A172 (cell line): Measurements from ENCODE around the gene CYP19A1. TPM values are rescaled to one million over a fixed set of nuclear protein-coding genes. Genes with fewer than 3 reads are reported as not detected.

Experiments
- DNase-seq: peaks from one replicate; pipeline ENCODE4 v3.0.0-alpha.2; 2015; ENCODE audit warnings: low spot score
- total RNA-seq: library from RNA; depleted of rRNA; stranded (reverse); fragments of >200 nt; shearing (Covaris generic); gene quantifications from 2 replicates; pipeline ENCODE4 v1.2.3, GENCODE V29; 2014

The CYP19A1 gene
- total RNA-seq, 1 experiment from 2014 or later = not detected

DNA sequence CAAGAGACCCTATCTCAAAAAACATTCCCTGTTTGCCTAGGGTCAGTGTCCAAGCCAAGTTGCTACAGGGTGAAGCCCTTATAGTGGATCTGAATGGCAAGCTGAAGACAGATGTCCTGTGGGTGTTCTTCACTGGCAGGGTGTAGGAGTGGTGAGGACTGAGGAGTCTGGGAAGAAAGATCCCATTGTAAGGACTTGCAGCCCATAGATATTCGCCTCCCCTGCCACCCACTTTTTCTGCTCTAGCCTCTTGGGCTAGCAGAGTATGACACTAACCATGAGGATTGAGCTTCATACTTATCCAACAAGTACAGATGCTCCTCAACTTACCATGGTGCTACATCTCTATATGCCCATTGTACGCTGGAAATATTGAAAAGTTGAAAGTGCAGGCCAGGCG lies 13.2 kb downstream of the CYP19A1 start:
- DNase-seq = no peak

DNA sequence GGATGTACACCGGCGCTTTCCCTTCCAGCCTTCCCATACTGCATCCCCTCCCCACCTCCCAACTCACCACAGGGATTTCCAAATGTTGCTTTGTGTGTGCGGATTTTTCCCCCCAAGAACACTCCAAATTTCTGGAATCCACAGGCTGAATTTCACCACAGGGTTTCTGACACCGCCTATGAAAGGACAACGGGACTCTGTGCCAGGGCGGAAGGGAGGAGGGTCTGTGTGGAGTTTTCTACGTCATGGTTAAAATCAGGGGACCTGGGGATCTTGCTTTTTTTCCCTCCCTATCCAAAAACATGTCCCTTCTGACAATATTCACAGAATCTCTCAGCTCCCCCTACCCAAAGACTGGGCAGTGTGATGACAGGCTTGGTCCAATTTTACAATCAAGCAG lies 14.6 kb downstream of the CYP19A1 start:
- DNase-seq = no peak

DNA sequence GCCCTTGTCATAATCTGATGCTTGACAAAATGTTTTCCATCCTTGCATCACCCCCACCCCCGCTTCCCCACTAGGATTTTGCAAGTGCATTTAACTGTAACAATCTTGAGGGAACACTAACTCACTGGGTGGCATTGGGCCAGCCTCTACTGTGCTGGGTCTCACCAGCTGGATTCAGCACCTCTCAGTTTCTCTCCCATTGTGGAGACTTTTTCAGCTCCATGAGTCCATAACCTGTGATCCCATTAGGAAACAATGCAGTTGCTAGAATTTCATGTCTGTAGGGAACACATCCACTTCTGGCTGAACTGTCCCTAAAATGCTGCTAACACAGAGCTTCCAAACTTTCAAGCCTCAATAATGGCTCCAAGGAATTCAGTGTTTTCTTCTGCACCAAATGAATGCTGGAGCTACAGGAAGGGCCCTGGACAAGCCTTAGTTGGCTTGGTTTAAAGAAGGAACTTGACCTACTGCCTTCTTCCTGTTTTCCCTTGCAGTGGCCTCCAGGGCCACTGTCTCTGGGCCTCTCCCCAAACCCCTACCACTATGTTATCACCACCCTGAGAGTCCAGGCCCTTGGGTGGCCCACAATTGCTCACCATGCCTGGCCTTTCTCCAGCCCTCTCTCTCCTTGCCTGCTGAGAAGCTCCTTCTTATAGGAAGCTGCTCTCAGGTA lies 15.6 kb downstream of the CYP19A1 start:
- no peak for DNase-seq

DNA sequence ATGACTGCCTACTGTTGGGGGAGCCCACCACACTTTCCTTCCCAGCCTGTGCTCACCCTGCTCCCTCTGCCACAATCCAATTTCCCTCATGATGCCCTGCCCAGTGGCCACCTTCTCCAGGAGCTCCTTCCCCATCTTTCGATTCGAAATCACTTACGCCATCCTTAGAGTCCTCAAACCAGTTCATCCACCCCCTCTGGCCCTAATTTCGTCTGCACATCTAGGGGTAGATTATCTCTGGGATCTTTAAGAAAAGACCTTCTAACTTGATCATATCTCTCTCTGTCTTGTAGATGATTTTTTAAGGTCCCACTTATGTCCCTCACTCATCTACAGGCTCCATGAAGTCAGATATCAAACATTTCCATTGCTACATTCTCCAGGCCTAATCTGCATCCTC lies 17.1 kb downstream of the CYP19A1 start:
- DNase-seq = no peak

DNA sequence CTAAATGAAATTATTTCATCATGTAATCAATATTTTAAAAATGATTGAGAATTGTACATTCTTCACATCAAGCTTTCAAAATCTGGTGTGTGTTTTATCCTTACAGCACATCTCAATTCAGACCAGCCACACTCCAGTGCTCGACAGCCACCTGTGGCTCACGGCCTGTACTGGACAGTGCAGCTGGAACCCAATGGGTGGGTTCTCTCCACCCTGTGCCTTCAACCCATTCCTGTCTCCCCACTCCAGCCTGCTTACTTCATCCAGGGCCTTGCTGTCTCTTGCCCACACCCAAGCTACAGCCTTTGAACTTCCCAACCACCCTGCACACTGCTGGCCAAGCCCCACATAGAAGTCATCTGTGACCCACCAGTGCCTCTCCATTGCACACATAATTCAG lies 17.6 kb downstream of the CYP19A1 start:
- no peak for DNase-seq

DNA sequence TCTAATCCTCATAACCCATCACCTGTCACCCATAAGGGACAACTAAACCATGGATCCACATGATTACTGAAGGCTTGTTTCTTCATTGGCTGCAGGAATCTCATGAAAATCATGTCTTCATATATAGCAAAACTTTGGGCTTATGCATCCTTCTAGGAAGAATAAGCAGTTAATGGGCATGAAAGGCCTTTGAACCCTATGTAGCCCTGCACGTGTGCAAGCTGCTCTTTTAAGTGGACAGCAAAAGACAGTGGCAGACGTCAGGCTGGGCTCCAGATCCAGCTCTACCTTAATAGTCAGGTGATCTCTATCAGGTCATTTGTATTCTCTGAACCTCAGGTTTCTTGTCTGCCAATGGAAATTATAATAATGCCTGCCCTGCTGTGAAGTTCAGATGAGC lies 18.9 kb downstream of the CYP19A1 start:
- DNase-seq = no peak

DNA sequence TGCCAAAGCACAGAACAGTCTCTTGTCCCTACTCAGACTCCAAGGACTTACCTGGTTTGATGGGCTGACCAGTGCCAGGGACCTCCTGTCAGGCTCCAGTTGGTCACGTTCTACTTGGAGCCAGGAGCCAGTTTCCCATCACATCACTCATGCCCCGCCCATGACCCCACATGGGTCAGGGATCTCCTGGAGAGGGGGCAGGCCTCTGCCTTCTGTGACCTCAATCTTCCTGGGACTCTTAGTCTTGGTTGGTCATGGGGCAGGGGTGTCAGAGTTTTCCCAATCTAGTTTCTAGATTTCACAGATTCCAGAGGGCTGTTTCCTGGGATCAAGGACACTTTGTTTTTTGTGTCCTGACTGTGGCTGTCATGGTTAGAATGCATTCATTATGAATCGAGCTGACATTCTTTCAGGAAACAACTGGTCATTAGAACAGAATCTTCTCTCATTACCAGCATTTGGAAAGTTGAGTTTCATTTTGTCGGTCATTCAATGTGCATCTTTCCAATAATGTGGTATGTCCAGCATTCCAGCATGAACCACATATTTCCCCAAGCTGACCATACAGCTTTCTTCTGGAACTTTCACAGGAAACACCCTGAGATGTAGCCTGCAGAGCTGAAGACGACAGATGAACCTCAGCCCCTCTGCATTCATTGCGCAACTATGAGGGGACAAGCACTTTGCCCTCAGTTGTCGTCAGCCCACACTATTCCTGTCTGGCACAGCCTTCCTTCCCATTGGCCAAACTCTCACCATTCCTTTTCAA lies 19.8 kb downstream of the CYP19A1 start:
- no peak for DNase-seq

DNA sequence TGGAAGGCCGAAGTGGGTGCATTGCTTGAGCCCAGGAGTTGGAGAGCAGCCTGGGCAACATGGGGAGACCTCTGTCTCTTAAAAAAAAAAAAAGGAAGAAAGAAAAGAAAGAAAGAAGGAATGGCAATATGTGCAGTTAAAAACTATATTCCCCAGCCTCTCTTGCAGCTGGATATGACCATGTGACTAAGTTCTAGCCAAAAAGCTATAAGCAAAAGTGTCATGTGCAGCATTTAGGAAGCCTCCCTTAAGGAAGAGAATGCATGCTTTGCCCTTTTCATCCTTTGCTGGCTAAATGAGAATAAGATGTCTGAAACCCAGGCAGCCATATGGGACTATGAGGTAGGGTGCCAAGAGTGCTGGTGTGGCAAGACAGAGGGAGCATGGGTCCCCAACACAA lies 21.8 kb downstream of the CYP19A1 start:
- no peak for DNase-seq

DNA sequence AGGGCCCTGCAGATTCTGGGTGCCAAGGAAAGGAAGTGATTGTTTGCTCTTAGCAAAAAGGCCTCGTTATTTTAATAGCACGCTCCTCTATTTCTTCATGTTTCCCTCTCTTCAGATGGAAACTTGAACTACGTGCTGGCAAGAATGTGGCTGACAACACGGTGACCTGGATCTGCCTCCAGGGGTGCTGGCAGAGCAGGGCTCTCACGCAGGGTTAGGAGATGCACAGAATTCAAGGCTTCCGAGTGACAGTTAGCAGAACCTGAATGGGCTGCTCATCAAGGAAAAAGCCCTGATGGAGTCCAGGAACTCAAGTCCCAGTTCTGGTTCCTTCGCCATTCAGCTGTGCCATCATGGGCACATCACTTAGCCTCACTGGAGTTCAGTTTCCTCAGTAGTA lies 22.7 kb downstream of the CYP19A1 start:
- DNase-seq = no peak

DNA sequence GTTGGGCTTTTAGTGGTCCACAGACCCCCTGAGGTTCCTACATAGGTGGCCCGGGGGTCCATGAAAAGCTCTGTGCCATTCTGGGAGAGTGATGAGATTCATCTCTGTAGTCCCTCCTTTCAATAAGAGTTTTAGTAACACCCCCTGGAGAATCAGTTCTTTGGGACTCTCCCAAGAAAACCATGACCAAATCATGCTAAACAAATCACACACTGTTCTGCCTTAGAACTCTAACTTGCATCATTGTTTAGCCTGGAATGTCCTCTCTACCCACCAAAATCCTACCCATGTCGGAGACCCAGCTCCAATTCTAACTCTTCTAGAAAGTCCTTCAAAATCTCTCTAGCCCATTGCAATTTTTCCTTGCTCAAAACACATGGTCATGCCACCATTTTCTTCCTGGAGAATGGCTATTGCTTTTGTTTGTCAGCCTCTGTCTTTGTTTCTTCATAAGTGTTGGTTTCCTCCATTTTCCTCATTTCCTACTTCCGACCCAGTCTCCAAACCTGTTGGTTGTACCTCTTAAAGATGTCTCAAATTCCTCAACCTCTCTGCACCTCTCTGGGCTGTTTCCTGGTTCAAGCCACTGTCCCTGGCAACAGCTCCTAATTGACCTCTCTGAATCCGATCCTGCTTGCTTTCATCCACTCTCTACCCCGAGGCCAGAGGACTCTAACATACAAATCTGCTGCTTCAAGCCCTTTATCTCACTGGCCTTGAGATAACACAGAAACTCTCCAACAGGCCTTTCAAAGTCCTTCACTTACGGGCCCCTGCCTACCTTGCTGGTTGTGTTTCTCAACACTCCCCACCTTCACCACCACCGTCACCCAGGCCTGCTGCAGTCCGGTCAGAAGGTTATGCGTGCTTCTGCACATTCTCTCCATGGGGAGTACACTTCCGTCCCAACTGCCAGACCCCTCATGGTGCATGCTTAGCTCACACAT lies 23.7 kb downstream of the CYP19A1 start:
- DNase-seq = no peak

DNA sequence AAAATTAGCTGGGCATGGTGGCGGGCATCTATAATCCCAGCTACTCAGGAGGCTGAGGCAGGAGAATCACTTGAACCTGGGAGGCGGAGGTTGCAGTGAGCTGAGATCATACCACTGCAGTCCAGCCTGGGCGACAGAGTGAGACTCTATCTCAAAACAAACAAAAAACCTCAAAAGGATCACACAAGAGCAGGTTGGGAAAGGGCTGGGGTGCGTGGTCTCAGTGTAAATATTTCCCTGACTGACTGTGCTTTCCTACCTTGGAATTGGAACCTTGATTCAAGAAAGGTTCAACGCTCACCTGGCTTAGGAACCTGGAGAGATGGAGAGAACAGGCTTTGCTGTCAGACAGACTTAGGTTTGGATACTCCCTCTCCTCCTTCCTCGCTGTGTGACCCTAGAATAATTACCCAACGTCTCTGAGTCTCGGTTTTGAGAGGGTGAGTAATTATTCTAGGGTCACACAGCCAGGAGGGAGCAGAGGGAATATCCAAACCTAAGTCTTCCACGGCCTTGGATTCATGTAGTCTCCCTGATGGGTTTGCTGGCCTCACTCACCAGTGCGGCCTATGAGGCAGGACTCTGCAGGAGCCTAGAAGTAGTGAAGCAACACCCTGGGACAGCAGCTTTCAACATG lies 24.6 kb downstream of the CYP19A1 start:
- no peak for DNase-seq

DNA sequence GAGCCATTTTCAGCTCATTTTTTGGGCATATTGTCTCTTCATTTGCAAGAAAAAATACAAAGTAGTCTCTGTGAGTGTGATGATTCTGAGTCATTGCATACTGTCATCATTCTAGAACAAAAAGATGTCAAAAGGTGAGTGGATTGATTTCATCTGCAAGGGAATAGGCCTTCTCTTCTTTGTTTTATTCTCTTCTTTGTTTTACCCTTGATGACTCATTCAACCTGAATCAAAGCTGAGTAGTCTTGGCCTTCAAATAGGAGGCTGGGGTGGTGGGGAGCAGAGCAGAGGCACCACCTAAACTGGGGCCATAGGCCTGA lies 25.4 kb downstream of the CYP19A1 start:
- peak; percentile 33 for DNase-seq

DNA sequence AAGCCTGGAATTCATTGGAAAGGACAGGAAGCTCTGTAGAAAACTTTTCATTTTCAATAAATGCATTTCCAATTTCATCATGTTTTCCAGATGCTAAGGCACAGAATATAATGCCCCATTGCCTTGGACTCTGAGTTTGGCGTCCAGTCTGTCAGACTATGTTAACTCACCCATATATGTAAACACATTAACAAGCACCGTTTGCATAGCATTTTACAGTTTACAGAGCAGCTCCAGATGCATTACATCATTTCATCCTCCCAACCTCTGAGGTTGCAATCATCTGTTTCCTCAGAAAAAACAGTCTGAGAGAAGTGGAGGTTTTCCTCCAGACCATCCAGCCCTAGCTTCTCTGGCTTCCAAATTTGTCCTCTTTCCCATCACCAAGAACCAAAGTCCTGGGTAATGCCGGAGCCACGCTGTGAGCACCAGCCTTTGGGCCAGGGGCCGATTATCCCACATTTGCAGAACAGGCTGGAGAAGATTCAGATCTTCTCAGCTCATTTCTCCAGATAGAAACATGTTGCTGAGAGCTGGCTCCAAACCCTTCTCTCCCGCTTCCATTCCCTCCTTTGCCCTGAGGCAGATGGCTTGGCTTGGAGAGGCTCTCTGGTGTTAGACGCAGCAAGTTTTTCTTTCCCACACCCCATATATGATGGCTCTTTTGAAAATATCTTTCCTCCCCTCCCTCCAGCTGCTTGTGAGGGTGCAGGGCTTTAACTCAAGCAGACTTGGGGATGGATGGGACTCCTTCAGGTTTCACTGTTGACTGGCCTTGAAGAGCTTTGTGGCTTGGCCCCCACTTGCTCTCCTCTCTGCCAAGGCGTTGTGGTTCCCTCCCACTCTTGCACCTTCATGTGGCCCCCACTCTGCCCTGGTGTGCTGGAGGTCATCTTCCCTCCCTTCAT lies 26.0 kb downstream of the CYP19A1 start:
- no peak for DNase-seq

DNA sequence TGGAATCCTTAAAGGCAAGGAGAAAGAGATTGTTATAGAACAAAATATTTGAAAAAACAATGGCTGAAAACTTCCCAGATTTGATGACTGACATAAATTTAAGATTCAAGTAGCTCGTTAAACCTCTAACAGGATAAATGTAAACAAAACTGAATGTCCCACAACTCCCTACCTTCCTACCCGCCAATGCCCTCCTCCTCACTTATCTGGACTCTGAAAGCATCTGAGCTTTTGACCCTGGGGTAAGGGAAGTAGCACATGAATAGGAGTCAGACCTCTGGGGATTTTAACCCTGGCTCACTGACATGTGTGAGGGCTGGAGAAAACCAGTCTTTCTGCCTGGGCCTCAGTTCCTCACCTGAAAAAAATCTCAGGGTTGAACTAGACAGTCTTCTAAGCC lies 26.9 kb downstream of the CYP19A1 start:
- DNase-seq = no peak

DNA sequence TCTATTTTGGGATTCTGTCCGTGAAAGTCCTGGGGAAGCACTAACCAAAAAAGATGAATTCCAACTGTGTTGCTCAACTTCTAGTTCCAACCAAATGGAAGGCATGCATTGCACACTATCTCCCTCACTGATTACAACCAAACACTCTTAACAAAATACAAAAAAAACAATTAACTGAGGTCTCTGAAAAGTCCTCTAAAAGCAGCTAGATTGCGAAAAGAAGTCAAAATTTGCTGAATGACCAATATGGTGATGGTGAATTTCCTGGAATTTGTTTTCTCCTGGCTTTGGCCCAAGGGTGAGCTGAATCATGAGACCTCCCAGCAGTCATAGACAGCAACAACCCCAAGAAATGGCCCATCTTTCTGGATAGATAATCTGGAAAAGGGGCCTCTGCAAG lies 28.3 kb downstream of the CYP19A1 start:
- no peak for DNase-seq

DNA sequence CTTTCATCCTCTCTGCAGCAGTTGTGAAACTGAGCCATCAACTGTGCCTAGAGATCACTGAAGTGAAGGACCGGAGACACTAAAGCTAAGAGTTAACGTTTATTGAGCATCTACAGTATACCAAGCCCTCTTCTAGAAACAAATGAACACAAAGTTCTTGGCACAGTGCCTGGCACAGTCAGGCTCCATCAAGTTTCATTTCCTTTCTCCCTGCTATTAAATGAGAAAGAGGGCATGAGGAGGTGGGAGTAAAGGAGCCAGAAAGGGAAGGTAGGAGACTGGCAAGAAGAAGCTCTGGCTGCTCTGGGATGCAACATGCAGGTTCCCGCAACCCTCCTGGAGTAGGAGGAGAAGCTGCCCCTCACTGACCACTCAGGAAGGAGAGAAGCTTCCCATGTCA lies 30.6 kb downstream of the CYP19A1 start:
- no peak for DNase-seq

DNA sequence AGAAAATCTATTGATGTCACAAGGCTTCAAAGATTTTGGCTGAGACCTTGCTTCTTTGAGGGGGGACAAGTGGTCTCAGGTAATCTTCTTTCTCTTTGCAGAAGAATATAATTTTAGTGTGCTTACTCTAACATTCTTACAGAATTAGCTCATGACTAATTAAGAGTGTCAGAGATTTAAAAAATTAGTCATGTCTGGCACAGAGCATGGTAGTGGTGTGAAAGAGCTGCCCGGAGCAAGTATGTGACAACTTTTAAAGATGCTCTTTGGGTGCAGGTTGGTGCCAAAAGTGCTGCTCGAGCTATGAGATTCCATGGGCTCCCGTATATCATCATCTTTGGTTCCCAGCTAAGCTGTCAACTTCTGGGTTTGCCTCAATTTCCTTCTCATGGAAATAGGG lies 31.1 kb downstream of the CYP19A1 start:
- no peak for DNase-seq

DNA sequence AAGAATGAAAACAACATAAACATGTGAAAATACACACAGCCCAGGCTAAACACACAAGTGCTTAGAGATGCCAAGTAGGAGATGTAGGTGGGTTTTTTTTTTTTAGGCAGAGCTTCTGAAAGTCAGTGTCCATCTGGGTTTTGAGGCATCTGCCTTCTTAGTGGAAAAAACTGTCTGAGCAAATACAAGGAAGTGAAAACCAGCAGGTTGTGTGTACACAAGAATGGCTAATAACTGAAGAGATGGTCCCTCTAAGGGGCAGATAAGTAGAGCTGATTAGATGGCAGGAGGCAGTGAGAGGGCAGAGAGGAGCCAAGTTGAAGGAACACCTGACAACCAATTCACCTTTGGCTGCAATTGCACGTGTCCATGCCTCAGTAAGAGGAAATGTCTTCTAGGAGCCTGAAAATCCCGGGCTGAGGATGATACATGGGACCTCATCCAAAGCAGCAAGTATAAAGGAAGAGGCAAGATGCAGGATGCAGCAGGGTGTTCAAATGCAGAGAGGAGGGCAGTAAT lies 34.9 kb downstream of the CYP19A1 start:
- DNase-seq = no peak

DNA sequence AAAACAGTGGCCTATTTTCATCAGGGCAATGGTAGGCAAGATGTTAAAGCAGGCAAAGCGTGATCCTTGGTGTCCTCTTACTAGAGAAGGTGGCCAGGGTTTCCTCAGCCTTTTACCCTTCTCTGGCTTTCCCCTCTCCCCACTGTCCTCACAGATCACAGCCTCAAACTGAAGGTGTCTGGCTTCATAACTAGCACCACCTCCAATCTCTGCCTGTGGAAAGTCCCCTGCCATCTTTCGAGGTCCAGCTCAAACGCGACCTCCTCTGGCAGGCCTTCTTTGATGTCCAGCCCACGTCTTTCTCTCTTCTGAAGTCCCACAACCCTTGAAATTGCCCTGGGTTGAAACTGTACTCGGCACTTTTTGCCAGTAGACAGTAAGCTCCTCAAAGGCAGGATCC lies 35.9 kb downstream of the CYP19A1 start:
- no peak for DNase-seq

DNA sequence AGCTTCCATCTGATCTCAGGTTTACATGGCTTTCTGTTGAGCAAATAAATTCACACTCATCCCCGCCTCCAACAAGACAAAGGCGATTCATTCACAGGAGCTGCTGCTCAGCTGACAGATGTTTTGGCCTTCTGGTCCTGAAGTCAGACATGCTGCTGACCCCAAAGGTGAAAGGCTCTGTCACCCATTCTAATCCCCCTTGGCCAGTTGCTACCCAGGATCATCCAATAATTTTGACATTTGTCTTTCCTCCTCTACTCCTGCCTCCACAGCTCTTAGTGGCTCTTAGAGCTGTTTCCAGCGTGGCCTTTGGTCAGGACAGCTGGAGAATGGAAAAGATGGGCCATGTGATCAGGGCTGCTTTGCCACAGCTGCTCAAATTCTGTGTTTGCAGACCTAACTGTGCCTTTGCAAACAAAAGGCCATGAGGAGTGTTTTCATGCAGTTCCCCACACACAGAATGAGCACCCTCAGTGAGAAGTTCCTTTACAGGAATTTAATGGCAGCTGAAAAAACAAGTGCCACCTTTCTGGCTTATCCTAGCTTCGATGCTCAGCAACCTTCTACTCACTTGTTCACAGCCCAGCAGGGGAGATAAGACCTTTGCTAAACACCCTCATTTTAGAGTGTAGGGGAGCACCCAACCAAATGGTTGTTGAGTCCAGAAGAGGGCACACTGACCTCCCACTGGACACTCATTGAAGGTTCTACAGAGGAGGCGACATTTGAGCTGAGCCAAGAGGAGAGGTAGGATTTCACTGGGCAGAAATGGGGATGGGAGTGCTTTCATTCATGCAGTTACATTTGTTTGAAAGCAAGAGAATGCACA lies 39.0 kb downstream of the CYP19A1 start:
- DNase-seq = no peak
